ENCODE data around the gene FOXE3.
"Not testable (repeated sequence)": the region's sequence is repeated elsewhere in the genome, so short reads cannot be mapped to it uniquely, and the experiment has no call there.

The FOXE3 gene

DNA sequence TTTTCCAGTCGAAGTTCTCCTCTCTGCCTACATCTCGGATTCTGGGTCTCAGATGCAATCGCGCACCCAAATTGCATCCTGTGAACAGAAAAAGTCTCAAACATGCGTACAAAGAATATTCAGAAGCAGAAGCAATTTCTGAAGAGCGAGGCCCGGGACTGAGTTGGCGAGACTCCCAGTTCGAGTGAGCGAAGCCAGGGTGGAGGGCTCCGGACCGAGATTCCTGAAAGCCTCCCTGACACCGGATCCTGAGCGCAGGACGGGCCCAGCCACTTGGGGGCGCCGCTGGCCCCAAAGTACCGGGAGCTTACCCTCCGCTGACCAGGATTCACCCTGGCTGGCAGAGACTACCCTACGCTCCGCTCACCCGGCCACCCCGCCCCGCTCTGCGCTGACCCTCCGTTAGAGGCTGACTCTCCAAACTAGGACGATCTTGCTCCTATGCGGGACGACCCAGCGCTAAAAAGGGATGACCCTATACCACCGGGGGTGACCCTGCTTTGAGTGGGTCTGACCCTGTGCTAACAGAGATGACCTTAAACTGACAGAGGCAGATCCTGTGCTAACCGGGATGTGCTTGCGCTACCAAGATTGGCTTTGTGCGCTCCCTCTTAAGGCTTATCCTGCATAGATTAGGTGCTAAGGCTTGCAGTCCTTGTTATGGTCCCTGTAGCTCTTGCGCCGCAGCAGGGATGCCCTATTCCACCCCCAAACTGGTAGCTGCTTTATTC, 33.9 kb downstream of the FOXE3 start:
- DNase-seq (ENCODE audit: low spot score) = peak; percentile 94

DNA sequence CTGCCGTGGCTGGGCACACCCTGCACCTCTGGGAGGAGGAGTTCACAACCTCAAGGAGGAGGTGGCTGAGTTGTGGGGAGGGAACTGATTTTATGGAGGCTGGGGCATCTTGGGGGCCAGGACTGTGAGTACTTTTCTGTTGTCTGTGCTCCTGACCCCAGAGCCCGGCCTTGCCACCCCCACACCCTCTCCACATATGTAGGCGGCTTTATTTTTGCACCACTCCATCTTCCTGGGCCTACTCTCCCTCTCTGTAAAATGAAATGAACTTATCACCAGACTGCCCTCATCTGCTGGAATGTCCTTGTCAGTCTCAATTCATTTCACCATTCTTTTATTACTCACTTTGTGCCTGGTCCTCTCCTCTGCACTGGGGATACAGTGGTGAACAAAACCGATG, 34.5 kb downstream of the FOXE3 start:
- no peak for DNase-seq (ENCODE audit: low spot score)

DNA sequence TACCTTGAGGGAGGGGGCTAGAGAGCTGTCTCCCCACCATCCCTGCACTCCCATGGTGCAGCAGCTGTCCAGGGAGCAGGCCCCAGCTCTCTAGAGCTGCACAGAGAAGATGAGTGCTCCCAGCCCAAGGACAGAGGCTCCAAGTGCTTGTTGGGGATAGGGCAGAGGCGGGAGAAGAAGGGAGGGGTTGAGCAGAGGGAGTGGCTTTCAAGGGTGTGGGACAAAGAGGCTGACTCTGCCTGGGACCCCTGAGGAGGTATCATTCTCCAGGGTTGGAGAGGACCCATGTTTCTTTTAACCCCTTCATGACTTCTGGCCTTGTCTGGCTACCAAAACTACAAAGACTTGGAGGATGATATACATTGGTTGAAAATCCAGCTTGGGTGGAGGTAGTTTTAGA, 36.3 kb downstream of the FOXE3 start:
- no peak for DNase-seq (ENCODE audit: low spot score)

GRCh38 chr1:47453910-47454309, 37.8 kb downstream of the FOXE3 start:
- DNase-seq (ENCODE audit: low spot score) = not testable (repeated sequence)

DNA sequence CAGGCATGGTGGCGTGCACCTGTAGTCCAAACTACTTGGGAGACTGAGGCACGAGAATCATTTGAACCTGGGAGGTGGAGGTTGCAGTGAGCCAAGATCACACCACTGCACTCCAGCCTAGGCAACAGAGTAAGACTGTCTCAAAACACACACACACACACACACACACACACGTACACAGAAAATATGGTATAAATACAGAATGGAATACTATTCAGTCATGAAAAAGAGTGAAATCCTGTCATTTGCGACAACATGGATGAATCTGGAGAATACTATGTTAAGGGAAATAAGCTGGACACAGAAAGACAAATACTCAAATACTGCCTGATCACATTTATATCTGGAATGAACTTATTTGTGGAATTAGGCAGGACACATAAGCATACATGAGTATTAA, 40.2 kb downstream of the FOXE3 start:
- DNase-seq (ENCODE audit: low spot score) = no peak

GRCh38 chr1:47457547-47457946, 41.5 kb downstream of the FOXE3 start:
- not testable (repeated sequence) for DNase-seq (ENCODE audit: low spot score)

- DNase-seq (ENCODE audit: low spot score) = no peak
Measured at GRCh38 chr1:47459253-47459788, 43.2 kb downstream of the FOXE3 start.

GRCh38 chr1:47460040-47460439, 44.0 kb downstream of the FOXE3 start:
- DNase-seq (ENCODE audit: low spot score) = no peak

GRCh38 chr1:47460456-47460855, 44.4 kb downstream of the FOXE3 start:
- DNase-seq (ENCODE audit: low spot score) = no peak

DNA sequence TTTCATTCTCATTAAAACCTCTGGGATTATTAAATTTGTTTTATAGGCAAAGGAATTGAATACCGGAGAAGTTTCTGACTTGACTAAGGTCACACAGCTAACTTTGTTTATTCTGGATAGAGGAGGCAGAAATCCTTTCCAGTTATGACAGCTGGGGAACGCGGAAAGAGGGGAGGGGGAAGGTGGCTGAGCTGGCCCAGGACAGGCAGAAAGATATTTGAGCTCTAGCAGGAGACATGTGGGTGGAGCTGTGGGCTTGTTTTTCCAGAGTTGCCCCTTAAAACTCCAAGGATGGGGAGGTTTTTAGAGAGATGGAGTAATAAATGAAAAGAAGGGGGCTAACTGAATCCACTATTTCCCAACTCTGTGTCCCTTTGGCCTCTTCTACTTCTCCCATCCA, 49.5 kb downstream of the FOXE3 start:
- DNase-seq (ENCODE audit: low spot score) = no peak

Measured in HuH-7.5 (cell line).